ENCODE data around the gene GREB1L.

Gene GREB1L

DNA sequence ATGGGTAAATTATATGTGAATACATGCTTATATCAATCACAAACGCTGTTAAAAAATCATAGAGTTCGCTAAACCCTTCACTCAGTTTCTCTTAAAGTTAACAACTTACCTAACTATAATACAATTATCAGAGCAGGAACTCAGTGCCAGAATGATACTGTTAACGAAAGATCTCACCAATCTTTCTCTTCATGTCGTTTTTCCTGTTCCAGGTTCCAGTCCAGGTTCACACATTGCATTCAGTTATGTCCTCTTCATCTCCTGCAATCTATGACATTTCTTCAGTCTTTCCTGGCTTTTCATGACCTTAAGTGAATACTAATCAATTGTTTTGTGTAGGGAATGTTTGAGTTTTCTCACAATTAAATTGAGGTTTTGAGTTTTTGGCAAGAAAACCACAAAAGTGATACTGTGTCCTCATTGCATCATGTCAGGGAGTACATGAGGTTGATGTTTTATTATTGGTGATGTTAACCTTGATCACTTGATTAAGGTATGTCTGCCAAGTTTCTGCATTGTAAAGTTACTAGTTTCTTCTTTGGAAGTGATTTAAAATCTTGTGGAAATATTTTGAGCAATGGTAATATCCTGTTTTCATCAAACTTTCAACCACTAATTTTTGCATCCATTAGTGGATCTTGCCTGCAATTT is 226.6 kb downstream of the GREB1L start:
- no peaks in the 10 kb centered on the region for H3K36me3 ChIP-seq
- H3K4me1 ChIP-seq (ENCODE audit: control insufficient read depth in 1 of 2, insufficient read depth in 1 of 2, low read depth in 1 of 2, low read length in 1 of 2) = no peaks in the 10 kb centered on the region
- H3K27ac ChIP-seq = no peak overlapping the region
- H3K9me3 ChIP-seq = no peaks in the 10 kb centered on the region
- peaks cover 10% of the 10 kb centered on the region for H3K27me3 ChIP-seq
- no peak overlapping the region for H3K4me3 ChIP-seq (ENCODE audit: low read depth in 1 of 2, low read length in 1 of 2)
- no peak for TF ChIP-seq CTCF (IDR thresholded peaks at IDR 0.05)

- H3K27ac ChIP-seq = no peak overlapping the region
- no peaks in the 10 kb centered on the region for H3K36me3 ChIP-seq
- H3K4me3 ChIP-seq (ENCODE audit: low read depth in 1 of 2, low read length in 1 of 2) = no peak overlapping the region
- no peak for TF ChIP-seq CTCF (IDR thresholded peaks at IDR 0.05)
- no peaks in the 10 kb centered on the region for H3K9me3 ChIP-seq
- no peaks in the 10 kb centered on the region for H3K4me1 ChIP-seq (ENCODE audit: control insufficient read depth in 1 of 2, insufficient read depth in 1 of 2, low read depth in 1 of 2, low read length in 1 of 2)
- H3K27me3 ChIP-seq = peaks cover 3% of the 10 kb centered on the region
These were observed 230.7 kb downstream of the GREB1L start for GRCh38 chr18:21472741-21473140.

GRCh38 chr18:21474621-21475020 is 232.6 kb downstream of the GREB1L start:
- Histone ChIP-seq H3K9me3 (no peaks in the 10 kb centered on the region), H3K27ac (no peak overlapping the region), H3K4me3 (ENCODE audit: low read depth in 1 of 2, low read length in 1 of 2) (no peak overlapping the region), H3K4me1 (ENCODE audit: control insufficient read depth in 1 of 2, insufficient read depth in 1 of 2, low read depth in 1 of 2, low read length in 1 of 2) (no peaks in the 10 kb centered on the region), H3K27me3 (no peaks in the 10 kb centered on the region), H3K36me3 (no peaks in the 10 kb centered on the region)
- TF ChIP-seq CTCF (IDR thresholded peaks at IDR 0.05) = no peak

- H3K4me3 ChIP-seq (ENCODE audit: low read depth in 1 of 2, low read length in 1 of 2) = no peak overlapping the region
- TF ChIP-seq CTCF (IDR thresholded peaks at IDR 0.05) = no peak
- H3K27ac ChIP-seq = no peak overlapping the region
- no peaks in the 10 kb centered on the region for H3K36me3 ChIP-seq
- no peaks in the 10 kb centered on the region for H3K4me1 ChIP-seq (ENCODE audit: control insufficient read depth in 1 of 2, insufficient read depth in 1 of 2, low read depth in 1 of 2, low read length in 1 of 2)
- H3K27me3 ChIP-seq = no peaks in the 10 kb centered on the region
- H3K9me3 ChIP-seq = no peaks in the 10 kb centered on the region
These were observed 237.7 kb downstream of the GREB1L start for GRCh38 chr18:21479721-21480120.

GRCh38 chr18:21481739-21482138 is 239.7 kb downstream of the GREB1L start:
- H3K27me3 ChIP-seq = no peaks in the 10 kb centered on the region
- no peaks in the 10 kb centered on the region for H3K4me1 ChIP-seq (ENCODE audit: control insufficient read depth in 1 of 2, insufficient read depth in 1 of 2, low read depth in 1 of 2, low read length in 1 of 2)
- H3K27ac ChIP-seq = no peak overlapping the region
- no peaks in the 10 kb centered on the region for H3K9me3 ChIP-seq
- H3K4me3 ChIP-seq (ENCODE audit: low read depth in 1 of 2, low read length in 1 of 2) = no peak overlapping the region
- TF ChIP-seq CTCF (IDR thresholded peaks at IDR 0.05) = no peak
- H3K36me3 ChIP-seq = no peaks in the 10 kb centered on the region

Data from neutrophil (primary cell).